Measurements from ENCODE around the gene SDF2. TPM values are rescaled to one million over a fixed set of nuclear protein-coding genes. Genes with fewer than 3 reads are reported as not detected.

SDF2 gene
- total RNA-seq, 1 experiment from 2014 or later, result 72.1 TPM

DNA sequence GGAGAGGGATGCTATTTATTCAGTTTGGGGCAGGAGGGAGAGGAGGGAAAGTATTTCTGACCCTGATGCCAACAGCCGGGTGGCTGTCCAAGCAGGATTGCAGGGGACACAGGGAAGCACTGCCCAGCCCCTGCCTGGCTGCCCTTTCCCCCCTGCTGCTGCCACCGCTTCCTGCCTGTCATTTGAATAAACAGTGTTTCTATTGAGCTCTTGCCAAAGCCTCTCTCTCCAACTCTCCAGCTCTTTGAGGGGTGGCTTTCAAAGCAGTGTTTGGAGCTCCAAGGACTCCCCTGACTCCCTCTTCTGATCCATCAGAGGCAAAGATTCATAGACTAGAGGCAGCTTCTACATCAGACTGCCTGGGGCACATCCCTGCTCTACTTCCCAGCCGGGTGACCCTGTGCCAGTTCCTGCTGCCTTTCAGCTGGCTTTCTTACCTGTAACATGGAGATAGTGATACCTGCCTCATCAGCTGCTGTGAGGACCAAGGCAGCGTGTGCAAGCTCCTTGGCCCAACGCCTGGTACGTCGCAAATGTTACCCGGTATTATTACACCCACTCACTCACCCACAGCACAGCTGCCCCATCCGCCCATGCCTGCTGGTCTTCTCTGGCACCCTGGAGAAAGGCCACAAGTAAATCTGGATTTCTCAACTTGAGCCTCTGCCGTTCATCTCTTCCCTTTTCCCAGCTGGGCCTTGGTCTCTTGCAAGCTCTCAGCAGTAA lies 40.5 kb upstream of the SDF2 start:
- POLR2A ChIA-PET, result no interaction called here
- peaks cover 8% of the 10 kb centered on the region for H3K36me3 ChIP-seq (ENCODE audit: control insufficient read depth, insufficient read depth, low read length)

DNA sequence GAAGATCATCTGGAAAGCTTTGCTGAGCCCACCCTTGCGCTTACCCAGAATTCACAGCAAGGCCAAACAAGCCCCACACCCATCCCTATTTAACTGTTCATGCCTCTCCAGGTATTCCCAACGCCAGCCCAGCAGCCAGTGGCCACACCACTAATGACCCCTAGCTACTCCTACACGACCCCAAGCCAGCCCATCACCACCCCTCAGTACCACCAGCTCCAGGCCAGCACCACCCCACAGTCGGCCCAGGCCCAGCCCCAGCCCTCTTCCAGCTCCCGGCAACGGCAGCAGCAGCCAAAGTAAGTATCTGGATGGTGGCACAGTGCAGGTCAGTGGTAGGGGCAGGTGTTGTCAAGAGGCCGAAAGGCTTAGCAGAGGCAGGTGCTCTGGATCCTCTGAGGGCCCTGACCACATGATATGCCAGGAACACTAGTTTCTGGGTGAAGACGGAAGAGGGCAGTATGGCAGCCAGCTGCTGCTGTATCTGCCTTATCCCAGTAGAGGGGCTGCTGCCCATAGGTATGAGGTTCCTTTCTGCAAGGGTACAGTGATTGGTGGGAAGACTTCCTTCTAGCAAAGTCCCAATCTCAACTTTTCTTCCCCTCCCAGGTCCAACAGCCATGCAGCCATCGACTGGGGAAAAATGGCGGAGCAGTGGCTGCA lies 39.3 kb upstream of the SDF2 start:
- ChIA-PET POLR2A (no interaction called here), CTCF (no interaction called here)
- in situ Hi-C loops (cut with HindIII; ENCODE audit: low pct_unique_long_range_greater_than_20kb, low sequenced_read_pairs) (no loop called here), intact Hi-C loops (cut with micrococcal nuclease; ENCODE audit: unreplicated experiment) (no loop called here)
- Histone ChIP-seq H3K36me3 (ENCODE audit: control insufficient read depth, insufficient read depth, low read length) (peaks cover 10% of the 10 kb centered on the region), H3K9me3 (ENCODE audit: control insufficient read depth, insufficient read depth, low read depth, low read length) (no peaks in the 10 kb centered on the region), H3K4me3 (ENCODE audit: low read depth in 2 of 2, low read length in 2 of 2) (no peak overlapping the region), H3K27me3 (ENCODE audit: control insufficient read depth, insufficient read depth, low read length) (no peaks in the 10 kb centered on the region), H3K4me1 (ENCODE audit: control insufficient read depth, insufficient read depth, low read length) (no peaks in the 10 kb centered on the region), H3K27ac (ENCODE audit: low read length) (no peak overlapping the region)
- DNase-seq (ENCODE audit: low read depth, low spot score), result no peak
- TF ChIP-seq TCF7L2 (IDR thresholded peaks at IDR 0.05; ENCODE audit: low read depth, low read length) (no peak), SIN3A (IDR thresholded peaks at IDR 0.05; ENCODE audit: borderline replicate concordance, insufficient read depth, low read depth, low read length) (no peak), POLR2AphosphoS5 (IDR thresholded peaks at IDR 0.05; ENCODE audit: low read depth, low read length) (no peak)
- TF ChIP-seq, protein P1, sequence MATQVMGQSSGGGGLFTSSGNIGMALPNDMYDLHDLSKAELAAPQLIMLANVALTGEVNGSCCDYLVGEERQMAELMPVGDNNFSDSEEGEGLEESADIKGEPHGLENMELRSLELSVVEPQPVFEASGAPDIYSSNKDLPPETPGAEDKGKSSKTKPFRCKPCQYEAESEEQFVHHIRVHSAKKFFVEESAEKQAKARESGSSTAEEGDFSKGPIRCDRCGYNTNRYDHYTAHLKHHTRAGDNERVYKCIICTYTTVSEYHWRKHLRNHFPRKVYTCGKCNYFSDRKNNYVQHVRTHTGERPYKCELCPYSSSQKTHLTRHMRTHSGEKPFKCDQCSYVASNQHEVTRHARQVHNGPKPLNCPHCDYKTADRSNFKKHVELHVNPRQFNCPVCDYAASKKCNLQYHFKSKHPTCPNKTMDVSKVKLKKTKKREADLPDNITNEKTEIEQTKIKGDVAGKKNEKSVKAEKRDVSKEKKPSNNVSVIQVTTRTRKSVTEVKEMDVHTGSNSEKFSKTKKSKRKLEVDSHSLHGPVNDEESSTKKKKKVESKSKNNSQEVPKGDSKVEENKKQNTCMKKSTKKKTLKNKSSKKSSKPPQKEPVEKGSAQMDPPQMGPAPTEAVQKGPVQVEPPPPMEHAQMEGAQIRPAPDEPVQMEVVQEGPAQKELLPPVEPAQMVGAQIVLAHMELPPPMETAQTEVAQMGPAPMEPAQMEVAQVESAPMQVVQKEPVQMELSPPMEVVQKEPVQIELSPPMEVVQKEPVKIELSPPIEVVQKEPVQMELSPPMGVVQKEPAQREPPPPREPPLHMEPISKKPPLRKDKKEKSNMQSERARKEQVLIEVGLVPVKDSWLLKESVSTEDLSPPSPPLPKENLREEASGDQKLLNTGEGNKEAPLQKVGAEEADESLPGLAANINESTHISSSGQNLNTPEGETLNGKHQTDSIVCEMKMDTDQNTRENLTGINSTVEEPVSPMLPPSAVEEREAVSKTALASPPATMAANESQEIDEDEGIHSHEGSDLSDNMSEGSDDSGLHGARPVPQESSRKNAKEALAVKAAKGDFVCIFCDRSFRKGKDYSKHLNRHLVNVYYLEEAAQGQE (IDR thresholded peaks at IDR 0.05; ENCODE audit: insufficient read depth in 1 of 2, low read depth in 2 of 2, low read length in 1 of 2), result no peak
- TF ChIP-seq, protein P2, sequence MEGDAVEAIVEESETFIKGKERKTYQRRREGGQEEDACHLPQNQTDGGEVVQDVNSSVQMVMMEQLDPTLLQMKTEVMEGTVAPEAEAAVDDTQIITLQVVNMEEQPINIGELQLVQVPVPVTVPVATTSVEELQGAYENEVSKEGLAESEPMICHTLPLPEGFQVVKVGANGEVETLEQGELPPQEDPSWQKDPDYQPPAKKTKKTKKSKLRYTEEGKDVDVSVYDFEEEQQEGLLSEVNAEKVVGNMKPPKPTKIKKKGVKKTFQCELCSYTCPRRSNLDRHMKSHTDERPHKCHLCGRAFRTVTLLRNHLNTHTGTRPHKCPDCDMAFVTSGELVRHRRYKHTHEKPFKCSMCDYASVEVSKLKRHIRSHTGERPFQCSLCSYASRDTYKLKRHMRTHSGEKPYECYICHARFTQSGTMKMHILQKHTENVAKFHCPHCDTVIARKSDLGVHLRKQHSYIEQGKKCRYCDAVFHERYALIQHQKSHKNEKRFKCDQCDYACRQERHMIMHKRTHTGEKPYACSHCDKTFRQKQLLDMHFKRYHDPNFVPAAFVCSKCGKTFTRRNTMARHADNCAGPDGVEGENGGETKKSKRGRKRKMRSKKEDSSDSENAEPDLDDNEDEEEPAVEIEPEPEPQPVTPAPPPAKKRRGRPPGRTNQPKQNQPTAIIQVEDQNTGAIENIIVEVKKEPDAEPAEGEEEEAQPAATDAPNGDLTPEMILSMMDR (IDR thresholded peaks at IDR 0.05), result no peak
- ATAC-seq, result no peak
- no TSS peak for BruUV-seq (replicated peaks)

More for the DNA sequence above, 40.5 kb upstream of the SDF2 start:
- no peak for DNase-seq (ENCODE audit: low read depth, low spot score)
- ATAC-seq, result no peak
- CTCF ChIA-PET, result interaction anchor here (0.5 kb wide), 1 partner anchor 142 kb away, joined by 9 read pairs; no protein-coding TSS in a partner anchor
- H3K9me3 ChIP-seq (ENCODE audit: control insufficient read depth, insufficient read depth, low read depth, low read length), result no peaks in the 10 kb centered on the region
- no peak overlapping the region; the same call in 1 of the 2 replicates for H3K27ac ChIP-seq (ENCODE audit: low read length)
- no peak overlapping the region for H3K4me3 ChIP-seq (ENCODE audit: low read depth in 2 of 2, low read length in 2 of 2)
- TF ChIP-seq POLR2AphosphoS5 (IDR thresholded peaks at IDR 0.05; ENCODE audit: low read depth, low read length), result no peak
- TF ChIP-seq SIN3A (IDR thresholded peaks at IDR 0.05; ENCODE audit: borderline replicate concordance, insufficient read depth, low read depth, low read length), result no peak
- TF ChIP-seq, protein P1 (IDR thresholded peaks at IDR 0.05; ENCODE audit: insufficient read depth in 1 of 2, low read depth in 2 of 2, low read length in 1 of 2), result no peak
- no peak for TF ChIP-seq TCF7L2 (IDR thresholded peaks at IDR 0.05; ENCODE audit: low read depth, low read length)
- TF ChIP-seq, protein P2 (IDR thresholded peaks at IDR 0.05), result no peak
- intact Hi-C loops (cut with micrococcal nuclease; ENCODE audit: unreplicated experiment), result no loop called here
- in situ Hi-C loops (cut with HindIII; ENCODE audit: low pct_unique_long_range_greater_than_20kb, low sequenced_read_pairs), result no loop called here
- no peaks in the 10 kb centered on the region for H3K4me1 ChIP-seq (ENCODE audit: control insufficient read depth, insufficient read depth, low read length)
- no TSS peak for BruUV-seq (replicated peaks)
- no peaks in the 10 kb centered on the region for H3K27me3 ChIP-seq (ENCODE audit: control insufficient read depth, insufficient read depth, low read length)
